Osteoblast (primary cell): ENCODE results near the gene ZNRD2. TPM values are rescaled to one million over a fixed set of nuclear protein-coding genes. Genes with fewer than 3 reads are reported as not detected.
"Not testable (repeated sequence)": the region's sequence is repeated elsewhere in the genome, so short reads cannot be mapped to it uniquely, and the experiment has no call there.

Experiments
- DNase-seq: peaks from one replicate; pipeline ENCODE4 v3.0.0; 2011; ENCODE audit warnings: low spot score, mixed read lengths; ENCODE audit not compliant: insufficient read length; ENCODE audit errors: missing footprints
- H2AFZ ChIP-seq: 2 replicates; pipeline ENCODE4 v1.6.0; 2011; ENCODE audit warnings: mild to moderate bottlenecking, low read length
- H3K27ac ChIP-seq: 2 replicates; pipeline ENCODE4 v1.5.1; 2011; ENCODE audit warnings: mild to moderate bottlenecking, low read depth, low read length, moderate library complexity
- H3K27me3 ChIP-seq: 2 replicates; pipeline ENCODE4 v1.6.0; 2012; ENCODE audit warnings: mild to moderate bottlenecking, control low read depth, inconsistent platforms, low read length, moderate library complexity; ENCODE audit not compliant: insufficient read depth
- H3K36me3 ChIP-seq: 2 replicates; pipeline ENCODE4 v1.5.1; 2011; ENCODE audit warnings: mild to moderate bottlenecking, low read length, control low read depth, moderate library complexity; ENCODE audit not compliant: insufficient read depth
- H3K4me1 ChIP-seq: 2 replicates; pipeline ENCODE4 v1.5.1; 2011; ENCODE audit warnings: mild to moderate bottlenecking, low read length, control low read depth, moderate library complexity; ENCODE audit not compliant: insufficient read depth
- H3K4me2 ChIP-seq: 2 replicates; pipeline ENCODE4 v1.6.0; 2011; ENCODE audit warnings: mild to moderate bottlenecking, low read length; ENCODE audit not compliant: insufficient read depth
- H3K4me3 ChIP-seq: fragments of 200-600 bp; sonication (generic); 3 replicates; pipeline ENCODE4 v1.5.1; 2012; ENCODE audit warnings: mild to moderate bottlenecking, low read length, inconsistent platforms; ENCODE audit not compliant: insufficient read depth
- H3K79me2 ChIP-seq: 2 replicates; pipeline ENCODE4 v1.6.0; 2012; ENCODE audit warnings: mild to moderate bottlenecking, low read length, control low read depth, inconsistent platforms; ENCODE audit not compliant: insufficient read depth
- H3K9me3 ChIP-seq: 2 replicates; pipeline ENCODE4 v1.5.1; 2011; ENCODE audit warnings: low read depth, low read length, control low read depth
- H4K20me1 ChIP-seq: 2 replicates; pipeline ENCODE4 v1.6.0; 2012; ENCODE audit warnings: mild to moderate bottlenecking, low read length, control low read depth; ENCODE audit not compliant: insufficient read depth
- total RNA-seq: library from RNA; depleted of rRNA; stranded (reverse); fragments of >200 nt; gene quantifications from 2 replicates; pipeline ENCODE4 v1.2.3, GENCODE V29; 2012
- TF ChIP-seq, protein P1 (sequence below): IDR thresholded peaks from 2 replicates; pipeline ENCODE4 v1.5.1; 2011; ENCODE audit warnings: mild to moderate bottlenecking, low read depth, low read length, moderate library complexity; ENCODE audit errors: extremely low read depth

Gene ZNRD2
- total RNA-seq, 1 donor = 42.3 TPM

DNA sequence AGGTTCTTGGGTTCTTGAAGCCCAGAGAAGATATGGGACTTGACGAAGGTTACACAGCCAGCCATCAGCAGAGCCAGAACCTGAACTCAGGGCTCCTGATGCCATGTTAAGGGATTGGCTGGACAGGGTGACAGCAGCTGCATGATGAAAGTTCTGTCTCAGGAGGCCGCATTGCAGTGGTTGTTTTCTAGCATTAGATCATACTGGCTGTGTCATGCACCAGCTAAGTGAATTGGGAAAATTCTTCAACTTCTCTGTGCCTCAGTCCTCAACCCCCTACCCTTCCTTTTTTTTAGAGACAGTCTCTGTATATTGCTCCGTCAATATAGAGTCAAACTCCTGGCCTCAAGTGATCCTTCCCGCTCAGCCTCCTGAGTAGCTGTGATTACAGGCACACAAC is 6.7 kb upstream of the ZNRD2 start:
- H3K27ac ChIP-seq = no peak overlapping the region
- no peak for DNase-seq
- no peaks in the 10 kb centered on the region for H3K27me3 ChIP-seq
- no peak overlapping the region for H3K4me3 ChIP-seq
- H3K79me2 ChIP-seq = peaks cover 17% of the 10 kb centered on the region
- peaks cover 4% of the 10 kb centered on the region for H3K36me3 ChIP-seq
- peaks cover 47% of the 10 kb centered on the region for H3K4me1 ChIP-seq
- no peak overlapping the region for H3K4me2 ChIP-seq
- H3K9me3 ChIP-seq = no peaks in the 10 kb centered on the region
- no peaks in the 10 kb centered on the region for H4K20me1 ChIP-seq
- no peak overlapping the region for H2AFZ ChIP-seq
- TF ChIP-seq, protein P1, sequence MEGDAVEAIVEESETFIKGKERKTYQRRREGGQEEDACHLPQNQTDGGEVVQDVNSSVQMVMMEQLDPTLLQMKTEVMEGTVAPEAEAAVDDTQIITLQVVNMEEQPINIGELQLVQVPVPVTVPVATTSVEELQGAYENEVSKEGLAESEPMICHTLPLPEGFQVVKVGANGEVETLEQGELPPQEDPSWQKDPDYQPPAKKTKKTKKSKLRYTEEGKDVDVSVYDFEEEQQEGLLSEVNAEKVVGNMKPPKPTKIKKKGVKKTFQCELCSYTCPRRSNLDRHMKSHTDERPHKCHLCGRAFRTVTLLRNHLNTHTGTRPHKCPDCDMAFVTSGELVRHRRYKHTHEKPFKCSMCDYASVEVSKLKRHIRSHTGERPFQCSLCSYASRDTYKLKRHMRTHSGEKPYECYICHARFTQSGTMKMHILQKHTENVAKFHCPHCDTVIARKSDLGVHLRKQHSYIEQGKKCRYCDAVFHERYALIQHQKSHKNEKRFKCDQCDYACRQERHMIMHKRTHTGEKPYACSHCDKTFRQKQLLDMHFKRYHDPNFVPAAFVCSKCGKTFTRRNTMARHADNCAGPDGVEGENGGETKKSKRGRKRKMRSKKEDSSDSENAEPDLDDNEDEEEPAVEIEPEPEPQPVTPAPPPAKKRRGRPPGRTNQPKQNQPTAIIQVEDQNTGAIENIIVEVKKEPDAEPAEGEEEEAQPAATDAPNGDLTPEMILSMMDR = no peak

DNA sequence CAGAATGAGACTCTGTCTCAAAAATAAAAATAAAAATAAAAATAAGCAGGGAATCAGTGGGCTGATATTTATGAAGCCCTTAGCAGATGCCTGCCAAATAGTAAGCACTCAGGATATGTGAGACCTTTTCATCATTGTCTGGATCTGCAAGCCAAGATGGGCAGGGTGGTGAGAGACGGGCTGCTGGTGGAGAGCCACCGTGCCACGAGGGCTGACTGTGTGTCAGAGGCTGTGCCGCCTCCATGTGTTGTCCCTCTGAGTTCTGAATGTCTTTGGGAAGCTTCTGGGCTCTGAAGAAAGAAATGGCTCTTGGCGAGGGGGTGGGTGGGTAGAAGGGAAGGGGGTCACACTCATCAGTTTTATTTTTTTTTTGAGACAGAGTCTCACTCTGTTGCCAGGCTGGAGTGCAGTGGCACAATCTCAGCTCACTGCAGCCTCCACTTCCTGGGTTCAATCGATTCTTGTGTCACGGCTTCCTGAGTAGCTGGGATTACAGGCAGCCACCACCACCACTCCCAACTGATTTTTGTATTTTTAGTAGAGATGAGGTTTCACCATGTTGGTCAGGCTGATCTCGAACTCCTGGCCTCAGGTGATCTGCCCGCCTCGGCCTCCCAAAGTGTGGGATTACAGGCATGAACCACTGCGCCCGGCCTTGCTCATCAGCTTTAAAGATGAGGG is 5.3 kb upstream of the ZNRD2 start:
- H3K9me3 ChIP-seq, H3K36me3 ChIP-seq, H4K20me1 ChIP-seq, DNase-seq, H3K4me3 ChIP-seq, H3K27me3 ChIP-seq, H3K4me2 ChIP-seq, H2AFZ ChIP-seq: not testable (repeated sequence)
- Histone ChIP-seq H3K27ac (peak overlapping the region; percentile 71), H3K4me1 (peaks cover 45% of the 10 kb centered on the region), H3K79me2 (peaks cover 26% of the 10 kb centered on the region)

DNA sequence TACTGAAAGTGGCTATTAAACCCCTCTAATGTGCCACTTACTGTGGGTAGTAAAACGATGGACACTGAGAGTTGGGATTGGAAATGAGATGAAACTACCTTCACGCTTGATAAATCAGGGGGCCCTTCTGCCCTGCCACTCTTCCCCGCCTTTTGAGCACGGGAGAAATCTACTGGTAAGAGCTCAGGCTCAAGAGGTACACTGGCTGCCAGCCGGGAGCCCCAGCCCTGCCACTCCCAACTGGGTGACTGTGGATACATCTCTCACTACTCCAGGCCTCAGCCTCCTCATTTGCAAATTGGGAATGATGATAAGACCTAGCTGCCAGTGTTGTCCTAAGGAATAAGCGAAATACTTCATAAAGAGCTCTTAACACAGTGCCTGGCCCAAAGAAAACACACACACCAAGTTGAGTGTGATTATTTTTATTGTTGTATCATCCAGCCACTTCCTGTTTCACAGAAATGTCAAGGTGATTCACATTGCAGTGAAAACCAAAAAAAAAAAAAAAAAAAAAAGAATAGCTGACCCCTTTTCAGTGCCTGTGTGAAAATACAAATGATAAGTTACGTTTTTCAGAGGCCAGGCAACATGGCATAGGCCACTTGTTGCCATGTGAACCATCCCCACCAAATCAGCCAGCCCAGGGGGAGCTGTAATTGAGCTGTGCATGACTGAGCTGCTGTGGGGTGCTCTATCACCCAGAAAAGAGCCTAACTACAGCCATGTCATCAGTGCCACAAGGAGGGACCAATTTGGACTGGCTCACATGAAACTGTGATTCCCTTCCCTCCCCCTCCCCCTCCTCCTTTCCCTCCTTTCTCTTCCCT is 4.4 kb upstream of the ZNRD2 start:
- H3K9me3 ChIP-seq = no peaks in the 10 kb centered on the region
- H3K4me1 ChIP-seq = peaks cover 39% of the 10 kb centered on the region
- no peaks in the 10 kb centered on the region for H4K20me1 ChIP-seq
- H3K27me3 ChIP-seq = no peaks in the 10 kb centered on the region
- peaks cover 4% of the 10 kb centered on the region for H3K36me3 ChIP-seq
- peak overlapping the region; percentile 71 for H3K27ac ChIP-seq
- H3K4me2 ChIP-seq = peak overlapping the region; percentile 15
- DNase-seq = no peak
- TF ChIP-seq, protein P1 = no peak
- H3K4me3 ChIP-seq = no peak overlapping the region
- H3K79me2 ChIP-seq = peaks cover 33% of the 10 kb centered on the region
- H2AFZ ChIP-seq = no peak overlapping the region

DNA sequence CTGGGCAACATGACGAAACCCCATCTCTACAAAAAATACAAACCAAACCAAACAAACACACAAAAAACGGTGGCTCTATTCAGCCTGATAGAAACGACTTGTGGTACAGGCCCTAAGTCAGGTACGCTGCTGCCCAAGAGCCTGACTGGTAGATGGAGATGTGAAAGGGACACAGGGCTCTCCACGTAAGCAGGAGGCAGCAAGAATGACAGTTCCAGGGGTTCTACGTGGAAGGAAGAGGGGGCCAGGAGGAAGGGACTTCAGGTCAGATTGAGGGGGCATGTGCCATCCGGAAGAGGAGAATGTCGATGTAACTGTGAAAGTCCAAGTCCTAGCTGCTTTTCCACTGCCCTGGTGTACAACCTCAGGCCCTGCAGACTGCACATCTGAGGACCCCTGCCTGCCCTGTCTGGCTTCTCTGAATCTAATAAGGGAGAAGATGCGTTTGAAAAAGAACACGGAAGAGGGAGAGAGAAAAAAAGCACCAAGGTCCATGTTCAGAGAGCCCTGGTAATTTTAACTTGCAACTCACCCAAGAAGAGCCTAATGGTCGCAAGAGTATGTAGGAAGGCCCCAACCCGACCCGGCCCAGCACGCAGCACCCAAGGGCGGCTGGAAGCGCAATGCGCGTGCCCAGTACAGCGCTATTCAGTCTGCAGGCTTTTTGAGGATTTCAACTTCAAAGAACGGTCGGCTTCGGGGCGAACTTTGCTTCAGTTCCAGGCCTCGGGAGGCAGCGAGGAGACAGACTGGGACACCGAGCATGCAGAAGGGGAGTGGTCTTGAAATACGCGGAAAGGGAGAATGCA is 909 bp upstream of the ZNRD2 start:
- Histone ChIP-seq H3K79me2 (peaks cover 56% of the 10 kb centered on the region), H3K9me3 (no peaks in the 10 kb centered on the region), H3K27ac (peak overlapping the region; percentile 95), H3K4me3 (peak overlapping the region; percentile 98), H2AFZ (peak overlapping the region; percentile 97), H3K36me3 (peaks cover 11% of the 10 kb centered on the region), H3K27me3 (no peaks in the 10 kb centered on the region), H4K20me1 (peaks cover 17% of the 10 kb centered on the region), H3K4me2 (peak overlapping the region; percentile 100), H3K4me1 (peaks cover 49% of the 10 kb centered on the region)
- DNase-seq = no peak
- TF ChIP-seq, protein P1 = no peak
